DMS114 treated with DMSO at 0.1 percent for 48 hours (cell line): ENCODE results near the gene SLCO2B1.

Source experiments
- DNase-seq: peaks from one replicate; lab custom pipeline; 2025; ENCODE audit not compliant: unreplicated experiment; lab: John Stamatoyannopoulos, UW

Gene SLCO2B1

GRCh38 chr11:75214843-75215242 is 63.9 kb downstream of the SLCO2B1 start:
- no peak for DNase-seq

- no peak for DNase-seq
Measured at GRCh38 chr11:75219869-75220268, 69.0 kb downstream of the SLCO2B1 start.

- no peak for DNase-seq
Measured at GRCh38 chr11:75223954-75224643, 73.2 kb downstream of the SLCO2B1 start.

- DNase-seq = no peak
Measured at GRCh38 chr11:75225794-75226193, 74.9 kb downstream of the SLCO2B1 start.

GRCh38 chr11:75229466-75229865 is 78.6 kb downstream of the SLCO2B1 start:
- no peak for DNase-seq

- DNase-seq = no peak
Measured at GRCh38 chr11:75230621-75231020, 79.7 kb downstream of the SLCO2B1 start.

GRCh38 chr11:75233754-75234172 is 82.9 kb downstream of the SLCO2B1 start:
- DNase-seq = no peak

GRCh38 chr11:75236062-75236461 is 85.2 kb downstream of the SLCO2B1 start:
- no peak for DNase-seq

- no peak for DNase-seq
Measured at GRCh38 chr11:75237050-75237449, 86.1 kb downstream of the SLCO2B1 start.

GRCh38 chr11:75238595-75239440 is 87.9 kb downstream of the SLCO2B1 start:
- no peak for DNase-seq

- no peak for DNase-seq
Measured at GRCh38 chr11:75239531-75240290, 88.8 kb downstream of the SLCO2B1 start.

GRCh38 chr11:75240311-75241035 is 89.6 kb downstream of the SLCO2B1 start, which contains the start of gene TPBGL:
TPBGL (plus strand) TSS chr11:75240774; CDS start chr11:75241050, 276 bp downstream.
- peak; percentile 8 for DNase-seq

- DNase-seq = peak; percentile 43
Measured at GRCh38 chr11:75241036-75241905, 90.4 kb downstream of the SLCO2B1 start.

GRCh38 chr11:75241906-75242644 is 91.2 kb downstream of the SLCO2B1 start:
- no peak for DNase-seq

- DNase-seq = no peak
Measured at GRCh38 chr11:75242722-75243600, 92.1 kb downstream of the SLCO2B1 start.

GRCh38 chr11:75244052-75244814 is 93.3 kb downstream of the SLCO2B1 start:
- DNase-seq = no peak

- no peak for DNase-seq
Measured at GRCh38 chr11:75245356-75246005, 94.6 kb downstream of the SLCO2B1 start.
